ENCODE data around the gene SUMO3. TPM values are rescaled to one million over a fixed set of nuclear protein-coding genes. Genes with fewer than 3 reads are reported as not detected.

Gene SUMO3
- total RNA-seq, 5 donors from 2014 or later (not counting 1 experiment from before 2014, with no cell fraction given) = 49.1 to 77.1 (median 53.7) TPM

GRCh38 chr21:44816761-44817505, 929 bp downstream of the SUMO3 start:
- CTCF ChIA-PET = interaction anchor here in 1 of 2 donors (1.0 kb wide), 2 partner anchors 15 to 17 kb away, joined by 3 to 5 read pairs; partner anchors contain the start of gene UBE2G2
- Histone ChIP-seq H3K4me3 (ENCODE audit: control insufficient read depth in 1 of 2, extremely low read depth in 1 of 2, low read length in 1 of 2) (peak overlapping the region; percentile 55 to 57), H3K9me3 (no peaks in the 10 kb centered on the region), H3K4me1 (ENCODE audit: control insufficient read depth in 1 of 2, extremely low read depth in 1 of 2, insufficient read depth in 2 of 2, low read length in 2 of 2) (peaks cover 0 to 29% of the 10 kb centered on the region in 2 experiments), H3K36me3 (ENCODE audit: control insufficient read depth in 2 of 2, extremely low read depth in 1 of 2, insufficient read depth in 1 of 2, low read length in 1 of 2) (peaks cover 2 to 13% of the 10 kb centered on the region in 2 donors), H3K27me3 (replicated peaks in 1 of 2; ENCODE audit: control insufficient read depth in 2 of 2, extremely low read depth in 1 of 2, insufficient read depth in 2 of 2, low read length in 1 of 2) (no peaks in the 10 kb centered on the region), H3K27ac (ENCODE audit: low read length) (no peak overlapping the region)
- no peaks in the 10 kb centered on the region for H3K36me3 Mint-ChIP-seq
- POLR2A ChIA-PET = interaction anchor here in 1 of 2 donors (0.7 to 1.0 kb wide), 2 partner anchors 16 to 1228 kb away, joined by 3 to 4 read pairs; partner anchors contain the start of gene UBE2G2
- DNase-seq = no peak
- no peaks in the 10 kb centered on the region for H3K27me3 Mint-ChIP-seq
- peak overlapping the region; percentile 69 to 77 (median 76) for H3K4me3 Mint-ChIP-seq
- no peak for ATAC-seq (replicated peaks in 1 of 4)
- WGBS (ENCODE audit: insufficient coverage) = 74% methylated on average over 53 of the region's 57 CpGs
- peaks cover 0 to 2% (median 0%) of the 10 kb centered on the region in 3 donors for H3K9me3 Mint-ChIP-seq
- no peak overlapping the region for H3K27ac Mint-ChIP-seq
- H3K4me1 Mint-ChIP-seq = peaks cover 16 to 21% (median 20%) of the 10 kb centered on the region in 3 donors

GRCh38 chr21:44815852-44816628, 1.8 kb downstream of the SUMO3 start:
- peaks cover 2 to 13% of the 10 kb centered on the region in 2 donors for H3K36me3 ChIP-seq (ENCODE audit: control insufficient read depth in 2 of 2, extremely low read depth in 1 of 2, insufficient read depth in 1 of 2, low read length in 1 of 2)
- ATAC-seq (replicated peaks in 1 of 4) (no peak), DNase-seq (no peak)
- peak overlapping the region; percentile 64 to 77 (median 76) for H3K4me3 Mint-ChIP-seq
- H3K4me1 ChIP-seq (ENCODE audit: control insufficient read depth in 1 of 2, extremely low read depth in 1 of 2, insufficient read depth in 2 of 2, low read length in 2 of 2) = peaks cover 0 to 29% of the 10 kb centered on the region in 2 experiments
- H3K27me3 ChIP-seq (replicated peaks in 1 of 2; ENCODE audit: control insufficient read depth in 2 of 2, extremely low read depth in 1 of 2, insufficient read depth in 2 of 2, low read length in 1 of 2) = no peaks in the 10 kb centered on the region
- 92% methylated on average over 5 of the region's 10 CpGs for WGBS (ENCODE audit: insufficient coverage)
- H3K4me1 Mint-ChIP-seq = peaks cover 18 to 26% (median 25%) of the 10 kb centered on the region in 3 donors
- H3K4me3 ChIP-seq (ENCODE audit: control insufficient read depth in 1 of 2, extremely low read depth in 1 of 2, low read length in 1 of 2) = no peak overlapping the region
- H3K27ac ChIP-seq (ENCODE audit: low read length) = no peak overlapping the region
- CTCF ChIA-PET = no interaction called here
- H3K9me3 Mint-ChIP-seq = no peaks in the 10 kb centered on the region
- H3K9me3 ChIP-seq = no peaks in the 10 kb centered on the region
- no peaks in the 10 kb centered on the region for H3K27me3 Mint-ChIP-seq
- peak overlapping the region in 1 of 2 donors; percentile 34 for H3K27ac Mint-ChIP-seq
- peaks cover under 1% of the 10 kb centered on the region for H3K36me3 Mint-ChIP-seq
- POLR2A ChIA-PET = no interaction called here

GRCh38 chr21:44815225-44815624, 2.6 kb downstream of the SUMO3 start:
- 100% methylated on average over 2 of the region's 8 CpGs for WGBS (ENCODE audit: insufficient coverage)
- ChIA-PET POLR2A (no interaction called here), CTCF (no interaction called here)

DNA sequence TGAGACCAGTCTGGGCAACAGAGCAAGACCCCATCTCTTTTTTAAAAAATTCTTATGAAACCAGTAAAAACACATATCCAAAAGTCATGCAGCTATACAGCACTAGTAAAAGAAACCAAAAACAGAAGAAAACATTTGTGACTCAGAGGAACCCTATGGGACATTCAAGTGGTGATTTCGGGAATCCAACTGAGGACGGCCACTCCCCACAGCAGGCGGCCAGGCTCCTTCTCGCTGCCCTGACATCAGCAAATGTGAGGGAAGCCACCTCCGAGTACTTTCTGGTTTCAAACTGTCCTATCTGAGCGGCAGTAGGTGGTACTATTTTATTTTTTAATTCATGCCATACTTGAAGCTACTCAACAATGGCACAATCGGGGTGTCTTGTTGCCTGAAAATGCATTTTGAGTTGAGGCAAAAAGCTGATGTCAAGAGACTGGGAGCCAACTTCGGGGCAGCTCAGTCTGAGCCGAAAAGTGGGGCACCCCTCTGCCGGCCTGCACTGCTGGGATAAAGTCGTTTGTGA, 3.3 kb downstream of the SUMO3 start:
- ChIA-PET POLR2A (no interaction called here), CTCF (no interaction called here)
- H3K27ac ChIP-seq (ENCODE audit: low read length) = no peak overlapping the region
- peaks cover 8 to 26% of the 10 kb centered on the region in 2 donors for H3K36me3 ChIP-seq (ENCODE audit: control insufficient read depth in 2 of 2, extremely low read depth in 1 of 2, insufficient read depth in 1 of 2, low read length in 1 of 2)
- no peak overlapping the region for H3K4me3 ChIP-seq (ENCODE audit: control insufficient read depth in 1 of 2, extremely low read depth in 1 of 2, low read length in 1 of 2)
- no peaks in the 10 kb centered on the region for H3K27me3 ChIP-seq (replicated peaks in 1 of 2; ENCODE audit: control insufficient read depth in 2 of 2, extremely low read depth in 1 of 2, insufficient read depth in 2 of 2, low read length in 1 of 2)
- WGBS (ENCODE audit: insufficient coverage) = 90% methylated on average over 5 of the region's 11 CpGs
- peaks cover 0 to 29% of the 10 kb centered on the region in 2 experiments for H3K4me1 ChIP-seq (ENCODE audit: control insufficient read depth in 1 of 2, extremely low read depth in 1 of 2, insufficient read depth in 2 of 2, low read length in 2 of 2)
- Mint-ChIP-seq H3K36me3 (peaks cover 8% of the 10 kb centered on the region), H3K4me1 (peaks cover 23 to 28% (median 28%) of the 10 kb centered on the region in 3 donors), H3K4me3 (no peak overlapping the region), H3K27ac (no peak overlapping the region), H3K9me3 (no peaks in the 10 kb centered on the region), H3K27me3 (no peaks in the 10 kb centered on the region)
- no peaks in the 10 kb centered on the region for H3K9me3 ChIP-seq
- DNase-seq = no peak
- ATAC-seq (replicated peaks in 1 of 4) = no peak

More at GRCh38 chr21:44815225-44815624, 2.6 kb downstream of the SUMO3 start:
- H3K27ac ChIP-seq (ENCODE audit: low read length) = no peak overlapping the region
- no peak overlapping the region for H3K4me3 ChIP-seq (ENCODE audit: control insufficient read depth in 1 of 2, extremely low read depth in 1 of 2, low read length in 1 of 2)
- no peaks in the 10 kb centered on the region for H3K27me3 ChIP-seq (replicated peaks in 1 of 2; ENCODE audit: control insufficient read depth in 2 of 2, extremely low read depth in 1 of 2, insufficient read depth in 2 of 2, low read length in 1 of 2)
- H3K27ac Mint-ChIP-seq = peak overlapping the region in 1 of 2 donors; percentile 48
- peaks cover 23 to 28% (median 26%) of the 10 kb centered on the region in 3 donors for H3K4me1 Mint-ChIP-seq
- H3K36me3 Mint-ChIP-seq = peaks cover 3% of the 10 kb centered on the region
- no peaks in the 10 kb centered on the region for H3K27me3 Mint-ChIP-seq
- H3K36me3 ChIP-seq (ENCODE audit: control insufficient read depth in 2 of 2, extremely low read depth in 1 of 2, insufficient read depth in 1 of 2, low read length in 1 of 2) = peaks cover 6 to 20% of the 10 kb centered on the region in 2 donors
- no peaks in the 10 kb centered on the region for H3K9me3 Mint-ChIP-seq
- peaks cover 0 to 29% of the 10 kb centered on the region in 2 experiments for H3K4me1 ChIP-seq (ENCODE audit: control insufficient read depth in 1 of 2, extremely low read depth in 1 of 2, insufficient read depth in 2 of 2, low read length in 2 of 2)
- H3K4me3 Mint-ChIP-seq = no peak overlapping the region
- H3K9me3 ChIP-seq = no peaks in the 10 kb centered on the region
- no peak for ATAC-seq (replicated peaks in 1 of 4)
- DNase-seq = no peak

- Mint-ChIP-seq H3K4me1 (peaks cover 23 to 28% (median 26%) of the 10 kb centered on the region in 3 donors), H3K9me3 (no peaks in the 10 kb centered on the region), H3K4me3 (no peak overlapping the region), H3K36me3 (peaks cover 15% of the 10 kb centered on the region), H3K27ac (no peak overlapping the region), H3K27me3 (no peaks in the 10 kb centered on the region)
- 94% methylated on average over 11 of the region's 18 CpGs for WGBS (ENCODE audit: insufficient coverage)
- Histone ChIP-seq H3K27ac (ENCODE audit: low read length) (no peak overlapping the region), H3K27me3 (replicated peaks in 1 of 2; ENCODE audit: control insufficient read depth in 2 of 2, extremely low read depth in 1 of 2, insufficient read depth in 2 of 2, low read length in 1 of 2) (no peaks in the 10 kb centered on the region), H3K36me3 (ENCODE audit: control insufficient read depth in 2 of 2, extremely low read depth in 1 of 2, insufficient read depth in 1 of 2, low read length in 1 of 2) (peaks cover 8 to 26% of the 10 kb centered on the region in 2 donors), H3K4me3 (ENCODE audit: control insufficient read depth in 1 of 2, extremely low read depth in 1 of 2, low read length in 1 of 2) (no peak overlapping the region), H3K4me1 (ENCODE audit: control insufficient read depth in 1 of 2, extremely low read depth in 1 of 2, insufficient read depth in 2 of 2, low read length in 2 of 2) (peaks cover 0 to 26% of the 10 kb centered on the region in 2 experiments), H3K9me3 (no peaks in the 10 kb centered on the region)
- DNase-seq (no peak), ATAC-seq (replicated peaks in 1 of 4) (no peak)
- ChIA-PET CTCF (no interaction called here), POLR2A (no interaction called here)
Observed at GRCh38 chr21:44813727-44814126, 4.1 kb downstream of the SUMO3 start.

- Mint-ChIP-seq H3K4me3 (no peak overlapping the region), H3K9me3 (no peaks in the 10 kb centered on the region), H3K4me1 (peaks cover 23 to 28% (median 26%) of the 10 kb centered on the region in 3 donors), H3K27ac (no peak overlapping the region), H3K36me3 (peaks cover 15% of the 10 kb centered on the region), H3K27me3 (no peaks in the 10 kb centered on the region)
- peaks cover 0 to 22% of the 10 kb centered on the region in 2 experiments for H3K4me1 ChIP-seq (ENCODE audit: control insufficient read depth in 1 of 2, extremely low read depth in 1 of 2, insufficient read depth in 2 of 2, low read length in 2 of 2)
- DNase-seq (no peak), ATAC-seq (replicated peaks in 1 of 4) (no peak)
- CTCF ChIA-PET = no interaction called here
- peaks cover 8 to 30% of the 10 kb centered on the region in 2 donors for H3K36me3 ChIP-seq (ENCODE audit: control insufficient read depth in 2 of 2, extremely low read depth in 1 of 2, insufficient read depth in 1 of 2, low read length in 1 of 2)
- POLR2A ChIA-PET = no interaction called here
- no peaks in the 10 kb centered on the region for H3K27me3 ChIP-seq (replicated peaks in 1 of 2; ENCODE audit: control insufficient read depth in 2 of 2, extremely low read depth in 1 of 2, insufficient read depth in 2 of 2, low read length in 1 of 2)
- no peaks in the 10 kb centered on the region for H3K9me3 ChIP-seq
- WGBS (ENCODE audit: insufficient coverage) = 95% methylated on average over 5 of the region's 10 CpGs
- H3K27ac ChIP-seq (ENCODE audit: low read length) = no peak overlapping the region
- no peak overlapping the region for H3K4me3 ChIP-seq (ENCODE audit: control insufficient read depth in 1 of 2, extremely low read depth in 1 of 2, low read length in 1 of 2)
Observed at GRCh38 chr21:44813149-44813548, 4.7 kb downstream of the SUMO3 start.

All from T-cell (primary cell).